Activated CD4-positive, alpha-beta T cell treated with anti-CD3 and anti-CD28 coated beads, Interleukin-2, amount 10 ng/mL, durations not matched to agents 7 days and 5 days (primary cell): ENCODE results near the gene UNKL. TPM values are rescaled to one million over a fixed set of nuclear protein-coding genes. Genes with fewer than 3 reads are reported as not detected.
A peak's percentile ranks its signal among the peaks of the same experiment; 100 is the strongest.

ENCODE experiments used
- CTCF ChIA-PET: fragments of 350-600 bp; sonication (Branson Sonifier 250); formaldehyde crosslinking; loops from one replicate; lab custom pipeline; 2021; ENCODE audit warnings: antibody characterized with exemption; lab: Charles Lee
- POLR2A ChIA-PET: fragments of 350-600 bp; sonication (Branson Sonifier 250); formaldehyde crosslinking; loops from one replicate; lab custom pipeline; 2021; ENCODE audit warnings: antibody characterized with exemption; lab: Charles Lee
- DNase-seq: peaks from one replicate; pipeline ENCODE4 v3.0.0-alpha.2; 2020
- H3K27ac Mint-ChIP-seq: one replicate; pipeline ENCODE4 v1.8.0; 2021; ENCODE audit warnings: mild to moderate bottlenecking, moderate library complexity, mixed read lengths
- H3K27me3 Mint-ChIP-seq: one replicate; pipeline ENCODE4 v1.8.0; 2021; ENCODE audit warnings: mixed read lengths
- H3K36me3 Mint-ChIP-seq: one replicate; pipeline ENCODE4 v1.8.0; 2021; ENCODE audit warnings: low read depth, mixed read lengths
- H3K4me1 Mint-ChIP-seq: one replicate; pipeline ENCODE4 v1.8.0; 2021; ENCODE audit warnings: mixed read lengths
- H3K4me3 Mint-ChIP-seq: one replicate; pipeline ENCODE4 v1.8.0; 2021; ENCODE audit warnings: mild to moderate bottlenecking, moderate library complexity, mixed read lengths
- H3K9me3 Mint-ChIP-seq: one replicate; pipeline ENCODE4 v1.8.0; 2021; ENCODE audit warnings: mixed read lengths
- total RNA-seq, 2 experiments: library from RNA; stranded (reverse); gene quantifications; one replicate each; pipeline ENCODE4 v1.2.3, GENCODE V29; 2021

Gene UNKL
- total RNA-seq, 2 experiments from 2014 or later: 31.8 to 37.9 TPM

GRCh38 chr16:1372292-1372950, 42.1 kb downstream of the UNKL start:
- POLR2A ChIA-PET: no interaction called here
- Mint-ChIP-seq H3K36me3 (peaks cover 3% of the 10 kb centered on the region), H3K4me3 (no peak overlapping the region), H3K27me3 (no peaks in the 10 kb centered on the region), H3K4me1 (no peaks in the 10 kb centered on the region), H3K27ac (no peak overlapping the region), H3K9me3 (no peaks in the 10 kb centered on the region)
- CTCF ChIA-PET: interaction anchor here (0.6 to 1.2 kb wide), 2 partner anchors 13 to 124 kb away, joined by 3 read pairs; no protein-coding TSS in a partner anchor
- no peak for DNase-seq

GRCh38 chr16:1371054-1371978, 43.2 kb downstream of the UNKL start:
- H3K4me1 Mint-ChIP-seq: no peaks in the 10 kb centered on the region
- POLR2A ChIA-PET: no interaction called here
- H3K36me3 Mint-ChIP-seq: peaks cover 3% of the 10 kb centered on the region
- CTCF ChIA-PET: interaction anchor here (1.2 kb wide), 1 partner anchor 12 kb away, joined by 3 read pairs; no protein-coding TSS in a partner anchor
- no peak overlapping the region for H3K4me3 Mint-ChIP-seq
- H3K9me3 Mint-ChIP-seq: no peaks in the 10 kb centered on the region
- no peaks in the 10 kb centered on the region for H3K27me3 Mint-ChIP-seq
- no peak for DNase-seq
- no peak overlapping the region for H3K27ac Mint-ChIP-seq

- Mint-ChIP-seq H3K27ac (no peak overlapping the region), H3K4me3 (no peak overlapping the region), H3K36me3 (peaks cover 11% of the 10 kb centered on the region), H3K4me1 (peaks cover 2% of the 10 kb centered on the region), H3K9me3 (no peaks in the 10 kb centered on the region), H3K27me3 (no peaks in the 10 kb centered on the region)
- ChIA-PET POLR2A (no interaction called here), CTCF (interaction anchor here (0.7 kb wide), 1 partner anchor 24 kb away, joined by 3 read pairs; no protein-coding TSS in a partner anchor)
- DNase-seq: no peak
Measured at GRCh38 chr16:1367486-1368174, 46.9 kb downstream of the UNKL start.

GRCh38 chr16:1366712-1367299, 47.7 kb downstream of the UNKL start:
- Mint-ChIP-seq H3K36me3 (peaks cover 11% of the 10 kb centered on the region), H3K4me3 (no peak overlapping the region), H3K27ac (peak overlapping the region; percentile 38)

GRCh38 chr16:1366060-1366711, 48.3 kb downstream of the UNKL start:
- peaks cover 2% of the 10 kb centered on the region for H3K4me1 Mint-ChIP-seq
- DNase-seq: no peak
- H3K4me3 Mint-ChIP-seq: no peak overlapping the region
- no peaks in the 10 kb centered on the region for H3K27me3 Mint-ChIP-seq
- CTCF ChIA-PET: interaction anchor here (3.7 kb wide), 1 partner anchor 13 kb away, joined by 18 read pairs; no protein-coding TSS in a partner anchor
- H3K9me3 Mint-ChIP-seq: no peaks in the 10 kb centered on the region
- H3K27ac Mint-ChIP-seq: no peak overlapping the region
- POLR2A ChIA-PET: no interaction called here
- H3K36me3 Mint-ChIP-seq: peaks cover 11% of the 10 kb centered on the region

More at GRCh38 chr16:1366712-1367299, 47.7 kb downstream of the UNKL start:
- H3K4me1 Mint-ChIP-seq: peaks cover 2% of the 10 kb centered on the region
- H3K27me3 Mint-ChIP-seq: no peaks in the 10 kb centered on the region
- CTCF ChIA-PET: interaction anchor here (3.7 kb wide), 1 partner anchor 12 kb away, joined by 18 read pairs; no protein-coding TSS in a partner anchor
- no peaks in the 10 kb centered on the region for H3K9me3 Mint-ChIP-seq
- no peak for DNase-seq
- POLR2A ChIA-PET: no interaction called here

- H3K36me3 Mint-ChIP-seq: peaks cover 13% of the 10 kb centered on the region
- ChIA-PET CTCF (interaction anchor here (0.9 to 3.7 kb wide), 9 partner anchors 13 to 341 kb away, joined by 3 to 18 read pairs (median 4); partner anchors contain the start of gene MAPK8IP3), POLR2A (no interaction called here)
- no peak for DNase-seq
- no peaks in the 10 kb centered on the region for H3K27me3 Mint-ChIP-seq
- H3K4me1 Mint-ChIP-seq: peaks cover 2% of the 10 kb centered on the region
- H3K27ac Mint-ChIP-seq: no peak overlapping the region
- no peak overlapping the region for H3K4me3 Mint-ChIP-seq
- H3K9me3 Mint-ChIP-seq: no peaks in the 10 kb centered on the region
Measured at GRCh38 chr16:1364510-1364909, 50.0 kb downstream of the UNKL start.

GRCh38 chr16:1363501-1364041, 50.9 kb downstream of the UNKL start:
- Mint-ChIP-seq H3K27ac (no peak overlapping the region), H3K27me3 (no peaks in the 10 kb centered on the region), H3K4me1 (peaks cover 2% of the 10 kb centered on the region), H3K4me3 (no peak overlapping the region), H3K36me3 (peaks cover 11% of the 10 kb centered on the region), H3K9me3 (no peaks in the 10 kb centered on the region)
- ChIA-PET CTCF (interaction anchor here (0.6 to 3.7 kb wide), 17 partner anchors 8 to 342 kb away, joined by 3 to 18 read pairs (median 4); partner anchors contain the start of genes MAPK8IP3 and UNKL), POLR2A (no interaction called here)
- DNase-seq: peak; percentile 72

- Mint-ChIP-seq H3K4me3 (no peak overlapping the region), H3K27me3 (no peaks in the 10 kb centered on the region), H3K36me3 (peaks cover 11% of the 10 kb centered on the region), H3K4me1 (peaks cover 2% of the 10 kb centered on the region), H3K27ac (no peak overlapping the region), H3K9me3 (no peaks in the 10 kb centered on the region)
- ChIA-PET CTCF (interaction anchor here (0.6 to 3.7 kb wide), 14 partner anchors 7 to 343 kb away, joined by 3 to 18 read pairs (median 4); partner anchors contain the start of genes MAPK8IP3 and UNKL), POLR2A (no interaction called here)
- DNase-seq: no peak
Measured at GRCh38 chr16:1362807-1363206, 51.7 kb downstream of the UNKL start.

- DNase-seq: no peak
- Mint-ChIP-seq H3K4me3 (no peak overlapping the region), H3K27ac (no peak overlapping the region), H3K36me3 (peaks cover 11% of the 10 kb centered on the region), H3K27me3 (no peaks in the 10 kb centered on the region), H3K4me1 (peaks cover 2% of the 10 kb centered on the region), H3K9me3 (no peaks in the 10 kb centered on the region)
- ChIA-PET CTCF (no interaction called here), POLR2A (no interaction called here)
Measured at GRCh38 chr16:1361685-1362360, 52.7 kb downstream of the UNKL start.

- Mint-ChIP-seq H3K4me1 (peaks cover 18% of the 10 kb centered on the region), H3K36me3 (peaks cover 7% of the 10 kb centered on the region), H3K9me3 (no peaks in the 10 kb centered on the region), H3K27ac (no peak overlapping the region), H3K27me3 (no peaks in the 10 kb centered on the region), H3K4me3 (no peak overlapping the region)
- no peak for DNase-seq
- POLR2A ChIA-PET: no interaction called here
- CTCF ChIA-PET: interaction anchor here (0.9 kb wide), 1 partner anchor 23 kb away, joined by 3 read pairs; no protein-coding TSS in a partner anchor
Measured at GRCh38 chr16:1357906-1358566, 56.5 kb downstream of the UNKL start.
